Tibial nerve (tissue), 4 donors: Measurements from ENCODE around the gene SCUBE3.

Experiments used
- EP300 ChIP-seq, 2 donors: sonication (generic); formaldehyde crosslinking; IDR thresholded peaks; one replicate each; pipeline ENCODE4 v1.6.1; 2017; ENCODE audit warnings: antibody characterized with exemption in 2 of 2, mild to moderate bottlenecking in 1 of 2
- POLR2A ChIP-seq, 2 donors: fragments of 450-650 bp; IDR thresholded peaks; one replicate each; pipeline ENCODE4 v1.6.1; 2017; ENCODE audit warnings: antibody characterized with exemption in 2 of 2, mild to moderate bottlenecking in 2 of 2, moderate library complexity in 2 of 2
- TF ChIP-seq, protein P1 (sequence below), 5 experiments: fragments of 200-600 bp in 3 of 5; fragments of 450-650 bp in 2 of 5; sonication (generic) in 3 of 5; IDR thresholded peaks; one replicate each; pipeline ENCODE4 v1.5.1; 2016 to 2019; ENCODE audit warnings: antibody characterized with exemption in 5 of 5, mild to moderate bottlenecking in 3 of 5, moderate library complexity in 2 of 5

DNA sequence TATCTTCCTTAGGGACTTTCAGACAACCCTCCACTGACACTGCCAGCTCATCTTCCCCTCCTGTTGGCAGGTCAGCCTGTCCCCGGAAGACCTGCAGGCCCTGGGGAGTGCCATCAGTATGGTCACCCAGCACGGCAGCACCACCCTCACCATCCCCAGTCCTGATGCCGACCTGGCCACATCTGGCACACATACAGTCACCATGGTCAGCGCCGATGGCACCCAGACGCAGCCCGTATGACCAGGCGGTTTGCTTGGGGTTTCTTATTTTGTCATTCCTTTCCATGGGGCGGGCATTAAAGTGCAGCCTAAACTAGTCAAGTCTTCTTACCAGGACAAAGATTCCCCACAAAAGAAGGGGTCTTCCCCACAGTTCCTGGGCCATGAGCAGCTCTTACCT lies 79.9 kb downstream of the SCUBE3 start:
- TF ChIP-seq POLR2A (IDR thresholded peaks at IDR 0.05) (no peak), EP300 (IDR thresholded peaks at IDR 0.05) (no peak)
- TF ChIP-seq, protein P1, sequence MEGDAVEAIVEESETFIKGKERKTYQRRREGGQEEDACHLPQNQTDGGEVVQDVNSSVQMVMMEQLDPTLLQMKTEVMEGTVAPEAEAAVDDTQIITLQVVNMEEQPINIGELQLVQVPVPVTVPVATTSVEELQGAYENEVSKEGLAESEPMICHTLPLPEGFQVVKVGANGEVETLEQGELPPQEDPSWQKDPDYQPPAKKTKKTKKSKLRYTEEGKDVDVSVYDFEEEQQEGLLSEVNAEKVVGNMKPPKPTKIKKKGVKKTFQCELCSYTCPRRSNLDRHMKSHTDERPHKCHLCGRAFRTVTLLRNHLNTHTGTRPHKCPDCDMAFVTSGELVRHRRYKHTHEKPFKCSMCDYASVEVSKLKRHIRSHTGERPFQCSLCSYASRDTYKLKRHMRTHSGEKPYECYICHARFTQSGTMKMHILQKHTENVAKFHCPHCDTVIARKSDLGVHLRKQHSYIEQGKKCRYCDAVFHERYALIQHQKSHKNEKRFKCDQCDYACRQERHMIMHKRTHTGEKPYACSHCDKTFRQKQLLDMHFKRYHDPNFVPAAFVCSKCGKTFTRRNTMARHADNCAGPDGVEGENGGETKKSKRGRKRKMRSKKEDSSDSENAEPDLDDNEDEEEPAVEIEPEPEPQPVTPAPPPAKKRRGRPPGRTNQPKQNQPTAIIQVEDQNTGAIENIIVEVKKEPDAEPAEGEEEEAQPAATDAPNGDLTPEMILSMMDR (IDR thresholded peaks at IDR 0.05): no peak
